ENCODE results near the gene CDK6. TPM values are rescaled to one million over a fixed set of nuclear protein-coding genes. Genes with fewer than 3 reads are reported as not detected.
A peak's percentile ranks its signal among the peaks of the same experiment; 100 is the strongest.

CDK6 gene
- total RNA-seq, 4 donors from 2014 or later, result 58.1 to 79.1 (median 68.3) TPM

DNA sequence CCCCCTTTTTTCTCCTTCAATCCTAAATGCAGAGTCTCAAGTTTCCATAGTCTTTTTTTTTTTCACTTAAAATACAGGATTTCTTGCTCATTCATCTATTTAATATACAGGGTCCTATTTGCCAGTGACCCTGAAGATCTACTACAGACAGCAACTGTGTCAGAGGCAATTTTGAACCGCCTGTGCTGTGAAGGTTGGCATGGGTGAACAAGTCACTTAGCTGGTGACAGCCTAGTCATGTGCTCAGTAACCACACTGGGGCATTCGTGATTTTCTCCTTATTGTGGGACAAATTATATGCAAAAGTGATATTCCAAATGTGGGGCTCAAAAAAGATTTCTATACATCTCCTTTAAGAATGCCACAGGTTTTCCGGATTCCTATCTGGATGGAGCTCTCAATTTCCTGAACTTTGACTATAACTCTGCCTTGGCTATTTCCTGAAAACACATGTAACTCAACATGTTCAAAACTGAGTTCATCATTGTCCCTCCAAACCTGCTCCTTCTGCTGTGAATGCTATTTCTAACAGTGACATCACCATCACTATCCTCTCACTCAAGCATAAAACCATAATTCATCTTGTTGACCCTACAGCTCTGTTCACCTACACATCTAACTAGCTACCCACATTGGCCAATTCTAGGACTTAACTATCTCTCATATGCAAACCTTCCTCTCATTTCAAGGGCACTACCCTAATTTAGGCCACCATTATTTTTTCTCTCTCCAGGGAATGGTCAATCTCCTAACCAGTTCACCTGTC lies 36.7 kb downstream of the CDK6 start:
- Histone ChIP-seq H3K9me3 (no peaks in the 10 kb centered on the region), H3K36me3 (no peaks in the 10 kb centered on the region), H3K27ac (no peak overlapping the region), H3K27me3 (no peaks in the 10 kb centered on the region), H3K4me3 (no peak overlapping the region), H3K4me1 (peaks cover 17% of the 10 kb centered on the region)
- no peak for TF ChIP-seq POLR2AphosphoS5 (IDR thresholded peaks at IDR 0.05)
- TF ChIP-seq POLR2A (IDR thresholded peaks at IDR 0.05), result no peak
- TF ChIP-seq EP300 (IDR thresholded peaks at IDR 0.05), result no peak
- TF ChIP-seq, protein P1, sequence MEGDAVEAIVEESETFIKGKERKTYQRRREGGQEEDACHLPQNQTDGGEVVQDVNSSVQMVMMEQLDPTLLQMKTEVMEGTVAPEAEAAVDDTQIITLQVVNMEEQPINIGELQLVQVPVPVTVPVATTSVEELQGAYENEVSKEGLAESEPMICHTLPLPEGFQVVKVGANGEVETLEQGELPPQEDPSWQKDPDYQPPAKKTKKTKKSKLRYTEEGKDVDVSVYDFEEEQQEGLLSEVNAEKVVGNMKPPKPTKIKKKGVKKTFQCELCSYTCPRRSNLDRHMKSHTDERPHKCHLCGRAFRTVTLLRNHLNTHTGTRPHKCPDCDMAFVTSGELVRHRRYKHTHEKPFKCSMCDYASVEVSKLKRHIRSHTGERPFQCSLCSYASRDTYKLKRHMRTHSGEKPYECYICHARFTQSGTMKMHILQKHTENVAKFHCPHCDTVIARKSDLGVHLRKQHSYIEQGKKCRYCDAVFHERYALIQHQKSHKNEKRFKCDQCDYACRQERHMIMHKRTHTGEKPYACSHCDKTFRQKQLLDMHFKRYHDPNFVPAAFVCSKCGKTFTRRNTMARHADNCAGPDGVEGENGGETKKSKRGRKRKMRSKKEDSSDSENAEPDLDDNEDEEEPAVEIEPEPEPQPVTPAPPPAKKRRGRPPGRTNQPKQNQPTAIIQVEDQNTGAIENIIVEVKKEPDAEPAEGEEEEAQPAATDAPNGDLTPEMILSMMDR (IDR thresholded peaks at IDR 0.05), result no peak
- 80% methylated on average over 3 of the region's 3 CpGs for WGBS
- no peak for DNase-seq (ENCODE audit: low spot score in 2 of 2)

DNA sequence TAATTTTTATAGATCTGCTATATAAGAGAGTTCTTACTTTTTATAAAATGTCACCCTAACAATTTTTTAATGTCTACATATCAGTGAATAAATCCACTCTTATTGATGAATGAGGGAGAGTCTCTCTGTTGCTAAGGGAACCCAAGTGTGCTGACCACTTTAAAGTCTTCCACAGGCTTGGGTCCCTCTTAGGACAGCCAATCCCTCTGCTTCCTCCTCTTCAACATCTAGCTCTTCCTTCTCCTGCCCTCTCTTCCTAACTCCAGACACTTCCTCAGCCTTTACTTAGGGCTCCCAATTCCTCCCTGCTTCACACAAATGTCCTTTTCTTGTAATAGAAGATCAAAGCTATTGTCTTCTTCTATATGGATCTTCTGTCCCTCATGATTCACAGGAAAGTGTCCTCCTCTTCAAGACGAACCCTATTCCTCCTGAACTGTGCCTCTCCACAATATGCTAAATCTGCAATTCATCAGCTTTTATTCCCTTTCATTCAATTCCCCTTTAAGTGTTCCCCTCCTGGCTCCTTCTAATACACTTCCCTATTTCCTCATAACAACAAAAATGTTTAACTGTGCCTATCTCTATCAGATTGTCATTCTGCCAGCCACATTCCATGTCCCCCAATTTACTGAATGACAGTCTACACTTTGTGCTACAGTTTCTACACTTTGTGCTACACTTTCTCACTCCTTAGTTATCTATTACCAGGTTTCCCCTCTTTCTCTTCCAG lies 37.7 kb downstream of the CDK6 start:
- DNase-seq (ENCODE audit: low spot score in 2 of 2), result no peak
- Histone ChIP-seq H3K27me3 (no peaks in the 10 kb centered on the region), H3K4me1 (peaks cover 17% of the 10 kb centered on the region), H3K36me3 (no peaks in the 10 kb centered on the region), H3K27ac (no peak overlapping the region), H3K4me3 (no peak overlapping the region), H3K9me3 (no peaks in the 10 kb centered on the region)
- no peak for TF ChIP-seq EP300 (IDR thresholded peaks at IDR 0.05)
- TF ChIP-seq, protein P1 (IDR thresholded peaks at IDR 0.05), result no peak
- TF ChIP-seq POLR2AphosphoS5 (IDR thresholded peaks at IDR 0.05), result no peak
- TF ChIP-seq POLR2A (IDR thresholded peaks at IDR 0.05), result no peak
- WGBS, result 67% methylated on average over 1 of the region's 1 CpG

DNA sequence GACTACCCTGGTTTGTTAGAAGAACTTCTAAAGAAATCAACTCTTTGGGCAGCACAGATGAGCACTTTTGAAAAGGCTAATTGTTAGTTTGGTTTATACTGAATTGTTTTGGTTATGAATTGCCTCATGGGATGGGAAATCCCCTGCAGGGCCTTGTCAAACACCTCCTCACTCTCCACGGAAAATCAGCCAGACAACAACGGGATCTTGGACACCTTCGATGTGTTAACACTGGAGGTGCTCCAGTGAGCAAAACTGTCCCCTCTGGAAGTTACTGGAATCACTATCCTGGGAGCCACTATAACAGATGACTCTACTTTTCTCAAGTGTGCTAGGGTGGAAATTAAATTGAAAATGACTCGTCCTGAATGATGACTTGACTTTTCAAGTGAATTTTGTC lies 38.7 kb downstream of the CDK6 start:
- no peaks in the 10 kb centered on the region for H3K27me3 ChIP-seq
- H3K36me3 ChIP-seq, result no peaks in the 10 kb centered on the region
- no peaks in the 10 kb centered on the region for H3K9me3 ChIP-seq
- H3K4me3 ChIP-seq, result no peak overlapping the region
- H3K27ac ChIP-seq, result no peak overlapping the region
- DNase-seq (ENCODE audit: low spot score in 2 of 2), result no peak
- peaks cover 17% of the 10 kb centered on the region for H3K4me1 ChIP-seq
- TF ChIP-seq, protein P1 (IDR thresholded peaks at IDR 0.05), result peak in 1 of 2 donors; percentile 10
- no peak for TF ChIP-seq EP300 (IDR thresholded peaks at IDR 0.05)
- 33% methylated on average over 4 of the region's 4 CpGs for WGBS

DNA sequence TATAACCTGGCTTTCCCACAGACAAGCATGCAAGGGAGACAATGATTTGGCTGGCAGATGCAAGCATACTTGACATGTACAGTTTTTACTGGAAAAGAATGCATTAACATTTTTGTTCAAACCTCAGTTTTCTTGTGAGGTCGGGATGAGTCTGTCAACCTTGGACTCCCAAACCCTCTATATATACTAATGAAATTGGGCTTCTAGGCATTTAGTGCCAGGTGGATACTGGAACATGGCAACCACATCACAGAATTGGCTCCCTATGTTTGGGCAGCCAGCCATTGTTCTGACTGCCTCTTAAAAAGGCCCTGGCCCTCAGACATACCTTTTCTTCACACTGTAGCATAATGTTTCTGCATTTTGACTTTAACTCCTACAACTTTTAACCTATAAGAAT lies 39.1 kb downstream of the CDK6 start:
- peaks cover 17% of the 10 kb centered on the region for H3K4me1 ChIP-seq
- no peaks in the 10 kb centered on the region for H3K36me3 ChIP-seq
- WGBS, result 62% methylated on average over 1 of the region's 1 CpG
- TF ChIP-seq, protein P1 (IDR thresholded peaks at IDR 0.05), result no peak
- TF ChIP-seq POLR2A (IDR thresholded peaks at IDR 0.05) (no peak), EP300 (IDR thresholded peaks at IDR 0.05) (no peak), POLR2AphosphoS5 (IDR thresholded peaks at IDR 0.05) (no peak)
- no peaks in the 10 kb centered on the region for H3K27me3 ChIP-seq
- H3K27ac ChIP-seq, result no peak overlapping the region
- DNase-seq (ENCODE audit: low spot score in 2 of 2), result no peak
- H3K4me3 ChIP-seq, result no peak overlapping the region
- no peaks in the 10 kb centered on the region for H3K9me3 ChIP-seq

DNA sequence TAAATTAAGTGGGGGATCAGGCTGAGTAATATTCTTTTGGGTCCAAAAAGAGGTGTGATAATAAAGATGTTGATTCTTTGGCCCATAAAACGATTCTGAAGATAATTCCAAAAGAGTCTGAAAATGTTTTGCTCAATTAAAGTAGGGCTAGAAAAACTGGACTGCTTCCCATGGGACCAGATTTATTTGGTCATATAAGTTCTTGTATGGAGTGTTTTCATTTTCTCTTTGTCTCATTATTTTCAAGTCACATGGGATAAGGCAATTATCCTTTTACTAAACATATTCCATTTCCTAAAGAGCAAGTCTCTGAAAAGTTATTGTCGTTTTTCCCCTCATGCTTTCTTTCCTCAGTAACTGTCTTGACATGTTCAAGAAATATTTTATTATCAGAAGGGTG lies 41.5 kb downstream of the CDK6 start:
- DNase-seq (ENCODE audit: low spot score in 2 of 2), result no peak
- H3K36me3 ChIP-seq, result no peaks in the 10 kb centered on the region
- H3K9me3 ChIP-seq, result no peaks in the 10 kb centered on the region
- 17% methylated on average over 2 of the region's 2 CpGs for WGBS
- peaks cover 17% of the 10 kb centered on the region for H3K4me1 ChIP-seq
- TF ChIP-seq POLR2A (IDR thresholded peaks at IDR 0.05) (no peak), POLR2AphosphoS5 (IDR thresholded peaks at IDR 0.05) (no peak), EP300 (IDR thresholded peaks at IDR 0.05) (no peak)
- TF ChIP-seq, protein P1 (IDR thresholded peaks at IDR 0.05), result no peak
- H3K27ac ChIP-seq, result no peak overlapping the region
- H3K4me3 ChIP-seq, result no peak overlapping the region
- H3K27me3 ChIP-seq, result no peaks in the 10 kb centered on the region
